HG02642 (cell line): ENCODE data around the gene MACROH2A2.

ENCODE experiments used
- ATAC-seq: cut with Tn5 transposase; IDR thresholded peaks from one replicate; pipeline ENCODE4 v1.9.1; 2021; ENCODE audit warnings: mild to moderate bottlenecking; ENCODE audit not compliant: unreplicated experiment, poor library complexity

The MACROH2A2 gene

DNA sequence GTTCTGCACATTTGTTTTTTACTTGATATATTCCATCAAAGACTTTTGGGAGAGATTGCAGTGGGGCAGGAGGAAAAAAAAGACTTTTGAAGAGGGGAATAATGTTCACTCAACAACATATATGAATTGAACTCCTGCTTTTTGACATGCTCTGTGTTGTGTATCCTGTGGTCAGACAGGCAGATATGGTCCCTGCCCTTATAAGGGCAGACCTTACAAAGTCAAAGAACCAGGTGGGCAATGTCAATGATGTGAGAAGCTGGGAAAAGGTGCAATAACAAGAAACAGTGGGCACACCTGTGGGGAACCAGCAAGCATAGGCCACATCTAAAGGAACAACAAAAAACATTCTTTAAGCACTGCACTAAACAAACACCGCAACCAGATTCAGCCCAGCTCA lies 71.8 kb downstream of the MACROH2A2 start:
- no peak for ATAC-seq

DNA sequence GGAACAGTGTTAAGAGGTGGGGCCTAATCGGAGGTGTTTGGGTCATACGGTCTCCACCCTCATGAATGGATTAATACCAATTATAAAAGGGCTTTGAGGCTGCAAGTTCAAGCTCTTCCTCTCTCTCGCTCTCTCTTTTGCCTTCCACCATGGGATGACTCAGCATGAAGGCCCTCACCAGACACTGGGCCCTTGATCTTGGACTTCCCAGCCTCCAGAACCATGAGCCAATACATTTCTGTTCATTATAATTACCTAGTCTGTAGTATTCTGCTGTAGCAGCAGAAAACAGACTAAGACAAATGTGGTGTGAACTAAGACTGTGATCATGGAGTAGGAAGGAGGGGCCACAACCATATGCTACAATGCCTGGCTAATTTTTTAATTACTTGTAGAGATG lies 72.3 kb downstream of the MACROH2A2 start:
- no peak for ATAC-seq

DNA sequence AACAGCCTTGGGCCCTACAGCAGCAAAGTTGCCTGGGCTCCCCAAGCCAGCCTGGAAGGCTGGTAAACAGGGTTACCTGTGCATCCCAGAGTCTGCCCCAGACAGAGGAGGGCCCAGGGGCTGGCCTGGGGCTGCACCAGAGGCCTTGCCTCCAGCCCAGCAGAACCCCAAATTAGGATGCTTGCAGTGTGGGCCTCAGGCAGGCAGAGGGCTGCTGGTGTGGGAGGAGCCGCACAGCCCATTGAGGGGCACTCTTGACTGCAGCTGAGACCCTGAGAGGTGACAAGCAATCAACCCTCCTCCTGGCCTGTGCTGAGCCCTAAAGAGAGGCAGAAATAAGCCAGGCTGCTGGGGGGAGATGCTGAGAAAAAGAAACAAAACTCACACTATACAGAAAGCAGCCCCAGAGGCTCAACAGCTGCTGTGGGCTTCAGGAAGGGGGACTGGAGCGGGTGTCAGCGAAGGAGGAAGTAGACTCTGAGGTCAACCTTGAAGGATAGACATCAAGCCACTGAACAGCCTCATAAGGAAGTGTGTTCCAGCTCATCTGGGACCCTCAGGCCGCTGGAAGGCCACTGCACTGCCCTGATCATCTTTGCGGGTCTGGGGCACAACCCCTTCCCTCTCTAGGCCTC lies 73.4 kb downstream of the MACROH2A2 start:
- ATAC-seq = no peak

DNA sequence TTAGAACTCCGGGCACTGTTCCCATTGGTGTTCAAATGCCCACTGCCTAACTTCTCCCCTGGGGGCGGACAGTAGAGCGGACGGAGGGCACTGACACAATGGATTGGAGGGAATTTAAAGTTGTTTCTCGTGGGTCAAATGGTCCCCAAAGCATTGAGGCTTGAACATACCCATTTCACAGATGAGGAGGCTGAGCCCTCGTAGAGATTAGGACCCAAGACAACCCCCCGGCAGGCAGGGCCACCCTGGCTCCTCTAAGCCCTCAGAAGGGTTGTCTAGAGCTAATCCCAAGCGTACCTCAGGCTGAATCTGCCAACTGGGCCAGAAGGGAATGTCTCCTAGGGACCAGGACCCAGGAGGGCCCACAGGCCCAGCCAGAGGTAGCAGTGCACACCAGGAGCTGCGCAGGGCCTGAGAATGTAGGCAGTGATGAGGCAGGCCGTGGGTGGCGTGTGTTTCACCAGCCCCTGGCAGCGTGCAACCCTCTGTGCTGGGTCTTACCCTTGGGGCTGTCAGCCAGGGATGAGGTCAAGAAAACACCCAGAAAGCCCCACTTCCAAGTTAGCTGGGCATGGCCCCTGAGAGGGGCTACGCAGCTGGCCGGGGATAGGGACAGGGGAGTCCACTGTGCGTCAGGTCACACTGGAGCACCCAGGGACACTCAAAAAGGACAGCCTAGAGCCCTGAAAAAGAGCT lies 74.2 kb downstream of the MACROH2A2 start:
- ATAC-seq = no peak

- ATAC-seq = no peak
Measured at GRCh38 chr10:70130878-70131559, 78.4 kb downstream of the MACROH2A2 start.

DNA sequence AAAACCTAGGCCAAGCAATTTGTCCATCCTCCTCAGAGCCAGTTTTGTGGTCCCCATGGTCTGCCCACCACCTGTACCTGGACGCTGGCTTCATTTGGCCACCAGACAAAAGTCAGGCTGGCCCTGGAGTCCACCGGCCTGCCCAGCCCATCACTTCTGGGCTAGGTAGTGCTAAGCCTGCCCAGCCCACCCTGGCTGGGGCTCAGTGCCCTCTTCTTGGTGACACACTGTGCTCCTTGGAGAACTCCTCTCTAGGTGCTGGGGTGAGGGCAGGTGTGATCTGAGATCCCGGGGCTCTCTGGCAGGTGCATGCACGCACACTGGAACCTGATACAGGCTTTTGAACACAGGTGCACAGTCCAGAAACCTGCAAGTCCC lies 78.9 kb downstream of the MACROH2A2 start:
- ATAC-seq = no peak

- peak; percentile 81 for ATAC-seq
Measured at GRCh38 chr10:70132098-70133029, 79.7 kb downstream of the MACROH2A2 start, which contains the start of gene AIFM2. TSS of gene AIFM2 (minus strand) at chr10:70132825. CDS start at chr10:70124084, 8,741 bp downstream.

DNA sequence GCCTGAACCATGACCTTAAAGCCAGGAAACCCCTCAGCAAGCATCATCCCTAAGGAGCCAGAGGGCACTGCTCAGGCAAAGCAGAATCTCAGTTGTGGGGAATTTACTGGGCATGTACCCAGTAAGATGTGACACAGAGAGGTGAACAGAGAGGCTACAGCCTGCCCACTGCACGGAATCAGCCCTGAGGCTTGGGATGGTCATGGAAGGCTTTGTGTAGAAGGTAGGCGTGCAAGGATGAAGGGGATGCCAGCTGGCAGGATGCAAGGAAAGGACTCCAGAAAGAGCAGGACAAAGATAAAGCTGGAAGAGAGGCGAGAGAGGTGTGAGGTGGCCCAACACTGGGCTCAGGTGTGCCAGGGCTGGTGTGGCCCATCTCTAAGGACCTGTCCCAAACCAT lies 82.4 kb downstream of the MACROH2A2 start:
- ATAC-seq = no peak

- no peak for ATAC-seq
Measured at GRCh38 chr10:70135684-70136083, 83.0 kb downstream of the MACROH2A2 start.

DNA sequence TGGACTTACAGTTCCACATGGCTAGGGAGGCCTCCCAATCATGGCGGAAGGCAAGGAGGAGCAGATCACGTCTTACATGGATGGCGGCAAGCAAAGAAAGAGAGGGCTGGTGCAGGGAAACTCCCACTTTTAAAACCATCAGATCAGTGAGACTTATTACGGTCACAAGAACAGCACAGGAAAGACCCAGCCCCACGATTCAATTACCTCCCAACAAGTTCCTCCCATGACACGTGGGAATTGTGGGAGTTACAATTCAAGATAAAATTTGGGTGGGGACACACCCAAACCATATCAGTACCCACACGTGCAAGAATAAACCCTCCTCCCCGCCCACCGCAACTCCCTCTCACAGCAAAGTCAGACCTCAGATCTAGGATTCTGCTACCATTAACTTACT lies 84.5 kb downstream of the MACROH2A2 start:
- no peak for ATAC-seq

DNA sequence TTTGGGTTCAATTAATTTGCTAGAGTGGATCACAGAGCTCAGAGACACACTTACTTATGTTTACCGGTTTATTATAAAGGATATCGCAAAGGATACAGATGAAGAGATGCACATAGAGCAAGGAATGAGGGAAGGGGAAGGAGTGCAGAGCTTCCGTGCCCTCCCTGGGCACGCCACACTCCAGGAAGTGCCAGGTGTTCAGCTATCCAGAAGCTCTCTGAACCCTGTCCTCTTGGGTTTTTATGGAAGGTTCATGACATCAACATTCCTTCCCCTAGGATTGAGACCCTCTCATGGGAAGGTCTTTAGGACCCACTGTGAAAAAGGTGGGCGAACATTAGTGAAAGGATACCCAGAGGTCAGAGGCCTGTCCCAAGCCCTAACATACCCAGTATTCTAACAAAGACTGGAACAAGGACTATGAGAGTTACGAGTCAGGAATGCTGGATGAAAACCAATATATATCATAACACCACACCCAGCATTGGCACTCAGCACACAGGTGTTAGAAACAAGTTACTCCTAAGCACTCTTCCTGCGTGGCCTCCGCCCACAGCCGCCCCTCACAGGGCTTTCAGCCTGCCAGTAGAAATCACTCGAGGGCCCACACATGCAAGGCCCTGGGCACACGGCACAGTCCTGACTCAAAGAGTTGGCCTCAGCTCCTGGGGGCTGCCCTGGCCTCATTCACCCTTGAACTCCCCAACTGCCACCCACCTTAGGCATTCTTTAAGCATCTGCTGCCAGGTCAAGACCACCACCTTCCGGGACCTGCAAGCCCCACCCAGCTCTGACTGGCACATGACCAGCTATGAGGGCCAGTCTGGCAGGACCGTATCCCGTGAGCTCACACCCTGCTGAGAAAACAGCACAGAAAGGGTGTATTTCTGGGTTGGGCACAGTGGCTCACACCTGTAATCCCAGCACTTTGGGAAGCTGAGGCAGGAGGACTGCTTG lies 85.6 kb downstream of the MACROH2A2 start:
- ATAC-seq = no peak

- ATAC-seq = no peak
Measured at GRCh38 chr10:70139151-70139996, 86.7 kb downstream of the MACROH2A2 start.

DNA sequence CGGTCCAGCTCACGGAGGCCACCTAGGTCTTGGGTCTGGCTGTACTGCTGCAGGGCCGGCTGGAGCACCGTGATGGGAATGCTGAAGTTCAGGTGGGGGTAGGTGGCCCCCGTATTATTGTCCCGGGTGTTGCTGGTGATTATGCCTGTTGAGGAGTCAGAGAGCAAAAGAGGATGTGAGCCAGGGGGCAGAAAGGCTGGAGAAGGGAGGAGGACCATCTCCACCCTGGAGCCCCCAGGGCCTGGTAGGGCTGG lies 87.3 kb downstream of the MACROH2A2 start:
- no peak for ATAC-seq

DNA sequence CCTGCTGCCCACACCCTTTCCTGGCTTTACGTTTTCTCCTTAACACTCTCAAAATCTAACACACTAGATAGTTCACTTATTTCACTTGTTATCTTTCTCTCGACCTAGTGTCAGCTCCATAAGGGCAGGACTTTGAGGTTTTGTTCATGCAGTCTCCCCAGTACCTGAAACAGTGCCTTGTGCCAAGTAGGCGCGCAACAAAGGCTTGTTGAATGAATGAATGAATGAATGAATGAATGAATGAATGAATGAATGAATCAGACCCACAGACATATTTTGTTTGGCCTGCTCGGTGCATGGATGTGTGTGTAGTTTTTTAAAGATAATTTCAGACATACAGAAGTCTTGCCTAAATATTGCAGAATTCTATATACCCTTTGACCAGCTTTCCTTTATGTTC lies 87.7 kb downstream of the MACROH2A2 start:
- no peak for ATAC-seq

- ATAC-seq = no peak
Measured at GRCh38 chr10:70142555-70142954, 89.9 kb downstream of the MACROH2A2 start.

DNA sequence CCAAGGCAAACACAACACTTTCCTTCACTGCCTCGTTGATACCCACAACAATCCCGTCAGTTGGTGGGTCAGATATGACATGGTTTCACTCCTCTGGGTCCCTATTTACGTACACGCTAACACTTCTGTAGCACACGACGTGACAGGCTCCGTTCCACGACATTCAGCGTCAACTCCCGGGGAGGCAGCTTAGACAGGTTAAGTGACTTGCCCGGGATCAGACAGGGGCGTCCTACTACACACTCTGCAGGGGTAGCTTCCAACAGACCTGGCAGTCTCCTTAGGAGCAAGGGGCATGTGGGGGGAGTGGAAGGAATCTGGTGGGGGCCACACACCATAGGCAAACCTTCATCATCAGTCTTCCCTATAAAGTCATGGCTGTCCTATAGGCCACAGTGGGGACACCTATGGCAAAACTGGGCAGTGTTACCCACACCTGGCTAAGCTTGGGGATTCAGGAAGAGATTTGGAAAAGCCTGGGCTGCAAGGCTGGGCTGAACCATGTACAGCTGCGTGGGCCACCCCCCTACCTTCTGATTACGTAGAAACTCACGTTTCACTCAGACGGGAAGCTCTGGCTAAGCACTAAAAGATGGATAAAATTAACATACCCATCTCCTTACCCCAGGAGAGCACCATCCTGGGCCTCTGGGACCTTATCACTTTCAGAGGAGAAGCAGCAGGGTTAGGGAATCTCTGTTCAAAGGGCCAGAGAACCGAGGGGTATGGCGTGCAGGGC lies 91.9 kb downstream of the MACROH2A2 start:
- no peak for ATAC-seq

GRCh38 chr10:70145166-70145665 lies 92.6 kb downstream of the MACROH2A2 start:
- ATAC-seq = no peak
